Nucleus accumbens (tissue), 56 donors: Measurements from ENCODE around the gene PSAP.

Experiments used
- DNase-seq, 56 donors: peaks; one replicate each; lab custom pipeline; 2025; lab: John Stamatoyannopoulos, UW

PSAP gene

DNA sequence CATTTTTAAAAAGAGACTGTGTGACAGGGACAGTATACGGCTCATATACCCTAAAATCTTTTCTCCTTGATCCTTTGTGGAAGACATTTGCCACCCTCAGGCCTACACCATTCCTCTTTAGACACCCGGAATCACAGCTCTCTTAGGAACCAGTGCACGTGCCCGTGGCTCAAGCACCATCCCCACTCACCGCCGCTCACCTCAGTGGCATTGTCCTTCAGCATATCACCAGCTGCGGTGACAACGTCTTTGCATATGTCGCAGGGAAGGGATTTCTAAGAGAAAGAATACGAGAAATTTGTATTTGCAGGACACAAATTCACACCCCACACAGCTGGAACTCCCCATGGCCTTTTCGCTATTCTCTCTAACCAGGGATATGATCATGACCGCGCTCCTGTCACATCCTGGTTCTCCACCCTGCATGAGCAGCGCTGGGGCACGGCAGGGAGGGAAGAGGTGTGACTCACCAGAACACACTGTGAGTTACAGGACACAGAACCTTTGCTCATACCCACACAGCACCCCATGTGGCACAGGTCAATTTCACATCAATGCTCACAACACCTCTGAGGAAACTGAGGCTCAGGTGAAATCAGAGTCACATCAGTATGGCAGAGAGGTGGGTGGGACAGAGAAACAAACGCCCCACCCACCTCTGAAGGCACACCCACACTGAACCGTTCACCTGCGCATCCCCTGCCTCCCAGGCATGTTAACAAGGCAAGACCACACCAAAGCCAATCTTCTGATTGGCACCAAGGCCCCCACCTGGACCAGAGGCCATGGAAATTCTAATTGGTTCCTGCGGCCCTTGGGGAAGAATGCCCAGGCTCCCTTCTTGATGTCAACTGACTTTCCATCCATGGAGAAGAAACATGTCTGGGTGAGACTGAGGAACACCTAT lies 19.2 kb downstream of the PSAP start:
- peak in 9 of 56 donors; percentile 12 to 62 (median 44) for DNase-seq

DNA sequence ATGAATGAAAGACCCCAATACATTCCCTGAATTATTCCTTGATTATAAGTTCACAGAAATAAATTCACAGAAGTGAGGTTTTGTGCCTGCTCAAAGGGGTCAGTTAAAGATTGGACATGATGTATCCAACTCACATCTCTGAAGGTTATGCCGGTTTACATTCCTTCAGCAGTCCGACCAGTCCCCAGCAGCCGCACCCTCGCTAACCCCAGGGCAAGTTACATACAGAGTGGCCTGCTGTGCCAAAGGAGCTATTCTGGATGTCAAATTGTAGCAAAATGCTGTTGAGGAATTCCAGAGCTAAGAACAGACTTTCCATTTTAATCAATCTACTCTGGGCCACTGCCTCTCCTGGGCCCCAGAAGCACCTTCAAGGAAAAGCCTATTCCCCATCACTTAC lies 20.3 kb downstream of the PSAP start:
- no peak for DNase-seq

DNA sequence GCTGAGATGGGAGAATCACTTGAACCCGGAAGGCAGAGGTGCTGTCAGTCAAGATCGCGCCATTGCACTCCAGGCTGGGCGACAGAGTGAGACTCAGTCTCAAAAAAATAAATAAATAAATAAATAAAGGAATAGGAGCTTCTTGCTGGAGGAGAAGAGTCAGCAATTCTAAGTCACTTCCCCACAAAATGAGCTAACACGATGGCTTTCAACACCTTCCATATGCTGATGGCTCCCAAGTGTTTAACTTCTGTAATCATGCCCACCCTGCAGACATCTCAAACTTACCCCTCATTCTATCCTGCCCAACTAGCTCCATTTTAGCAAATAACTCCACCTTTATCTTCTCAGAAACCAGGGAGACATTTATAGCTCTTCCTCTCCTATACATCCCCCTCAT lies 21.2 kb downstream of the PSAP start:
- DNase-seq, result no peak

DNA sequence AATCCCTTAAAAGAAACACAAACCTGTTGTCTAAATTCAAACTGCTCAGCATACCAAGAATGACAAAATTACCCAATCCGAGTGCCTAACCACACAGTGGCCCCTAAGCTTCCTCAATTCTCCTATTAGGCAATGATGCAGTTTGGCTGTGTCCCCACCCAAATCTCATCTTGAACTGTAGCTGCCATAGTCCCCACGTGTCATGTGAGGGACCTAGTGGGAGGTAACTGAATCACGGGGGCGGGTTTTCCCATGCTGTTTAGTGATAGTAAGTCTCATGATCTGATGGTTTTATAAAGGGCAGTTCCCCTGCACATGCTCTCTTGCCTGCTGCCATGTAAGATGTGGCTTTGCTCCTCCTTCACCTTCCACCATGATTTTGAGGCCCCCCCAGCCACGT lies 21.9 kb downstream of the PSAP start:
- no peak for DNase-seq

DNA sequence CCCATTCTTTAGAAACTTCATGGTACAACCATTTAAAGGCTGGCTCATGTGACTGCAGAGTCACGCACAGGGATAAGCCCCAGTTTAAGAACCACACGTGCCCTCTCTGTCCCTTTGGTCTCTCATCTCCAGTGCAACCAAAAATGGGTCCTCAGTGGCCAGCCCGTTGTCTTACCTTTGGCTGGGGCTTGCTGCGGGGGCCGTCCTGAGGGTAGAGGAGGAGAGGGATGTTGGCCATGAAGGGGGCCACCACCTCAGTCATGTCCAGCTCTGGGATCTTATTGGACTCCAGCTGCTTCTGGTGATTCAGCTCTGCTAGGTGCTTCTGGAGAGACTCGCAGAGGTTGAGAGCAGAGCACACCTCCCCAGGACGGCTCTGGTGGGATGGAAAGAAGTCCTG lies 22.3 kb downstream of the PSAP start:
- no peak for DNase-seq

DNA sequence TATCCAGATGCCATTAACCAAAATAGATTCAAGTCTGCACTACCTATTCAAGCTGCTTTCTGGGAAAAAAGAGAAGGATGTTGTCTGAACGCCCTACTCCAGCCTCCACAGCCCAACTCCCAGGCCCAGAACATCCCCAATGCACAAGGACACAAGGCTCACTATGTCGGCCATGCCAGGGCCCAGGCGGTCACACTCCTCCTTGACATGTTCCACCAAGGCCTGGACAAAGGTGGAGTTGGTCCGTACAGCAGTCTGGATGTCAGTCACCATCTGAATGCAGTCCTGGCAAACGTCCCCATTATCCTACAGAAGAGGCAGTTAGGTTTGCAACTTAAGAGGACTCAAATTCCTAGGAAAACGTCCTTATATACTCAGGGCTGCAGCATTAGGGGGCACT lies 23.2 kb downstream of the PSAP start:
- no peak for DNase-seq

DNA sequence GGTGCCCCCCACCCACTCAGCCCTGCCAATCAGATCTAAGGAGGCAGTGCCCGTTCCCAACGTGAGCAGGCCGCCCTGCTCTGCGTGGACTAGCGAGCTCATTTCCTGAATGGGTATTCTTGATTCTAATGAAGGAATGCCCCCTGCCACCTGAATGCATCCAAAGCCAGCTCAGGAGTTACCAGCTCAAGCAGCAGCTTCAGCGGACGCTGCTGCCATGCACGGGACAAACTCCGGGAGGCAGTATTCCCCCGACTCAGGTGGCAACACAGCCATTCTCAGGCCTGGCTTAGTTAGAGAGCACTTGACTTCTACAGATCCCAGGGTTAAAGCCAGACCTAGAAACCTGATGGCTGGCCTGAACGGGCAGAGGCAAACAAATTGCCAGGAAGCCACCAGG lies 25.8 kb downstream of the PSAP start:
- DNase-seq, result no peak

DNA sequence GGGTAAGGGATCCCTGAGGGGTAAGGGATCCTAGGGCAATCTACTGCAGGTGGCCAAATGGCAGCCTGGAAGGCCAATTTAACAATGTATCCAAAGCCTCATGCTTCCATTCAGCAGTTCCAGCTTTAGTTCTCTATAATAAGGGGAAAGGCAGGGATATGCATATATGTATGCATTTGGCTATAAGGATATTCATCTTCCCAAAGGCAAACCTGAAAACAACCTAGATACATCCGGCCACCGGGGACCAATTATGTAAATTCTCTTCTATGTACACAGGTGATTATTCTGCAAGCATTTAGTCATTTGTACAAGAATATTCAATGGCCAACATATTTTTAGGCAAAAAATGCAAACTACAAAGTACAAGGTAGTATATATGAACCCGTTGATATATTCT lies 26.7 kb downstream of the PSAP start:
- DNase-seq, result no peak

DNA sequence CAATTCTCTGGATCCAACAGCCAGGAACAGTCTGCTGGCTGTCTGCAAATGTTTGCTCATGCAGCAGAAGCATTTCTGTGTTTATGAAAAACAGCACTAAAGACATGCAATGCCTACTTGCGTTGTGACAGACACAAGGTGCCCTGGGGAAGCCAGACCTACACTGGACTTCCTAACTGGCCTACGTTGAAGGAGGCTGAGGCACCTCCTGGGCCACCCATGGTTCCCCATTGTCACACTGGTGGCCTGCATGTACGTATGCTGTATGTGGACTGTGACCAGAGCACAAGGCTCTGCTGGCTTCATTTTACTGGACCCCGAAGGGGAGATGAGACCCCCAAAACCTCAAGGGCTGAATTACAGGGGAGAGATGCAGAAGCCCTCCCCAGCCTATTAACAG lies 27.7 kb downstream of the PSAP start:
- DNase-seq, result no peak

DNA sequence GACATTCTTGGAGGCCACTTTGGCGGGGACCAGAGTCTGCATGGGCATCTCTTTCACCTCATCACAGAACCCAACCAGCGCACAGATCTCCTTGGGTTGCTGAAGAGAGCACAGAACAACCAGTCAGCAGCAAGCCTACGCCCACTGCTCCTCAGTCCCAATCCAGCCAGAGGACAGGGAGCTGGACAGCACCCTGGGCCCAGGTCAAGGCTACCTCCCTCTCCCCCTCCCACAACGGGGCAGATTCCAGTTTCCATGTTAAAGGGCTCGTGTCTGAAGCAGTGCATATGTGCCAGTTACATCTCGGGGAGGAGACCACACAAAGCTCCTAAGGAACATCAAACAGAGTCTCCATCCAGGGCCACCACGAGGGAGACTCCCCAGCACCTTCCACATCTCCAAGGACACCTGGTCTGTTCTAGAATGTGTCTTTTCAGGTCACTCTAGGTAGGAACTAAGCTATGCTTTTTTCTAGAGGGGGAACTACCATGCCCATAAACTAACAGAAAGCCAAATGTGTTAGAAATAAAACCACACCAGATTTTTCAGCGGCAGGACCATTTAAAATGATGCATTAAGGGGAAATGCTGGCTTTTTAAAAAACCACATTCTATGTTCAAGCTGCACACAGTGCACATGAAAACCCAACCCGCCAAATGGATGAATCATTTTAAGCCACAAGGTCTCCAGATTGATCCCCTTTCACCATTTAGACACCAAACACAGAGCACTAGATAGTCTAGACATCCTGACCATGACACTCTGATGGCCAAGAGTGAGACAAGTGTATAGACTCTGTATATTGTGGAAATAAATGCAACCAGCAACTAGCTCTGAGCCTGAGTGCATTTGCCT lies 28.9 kb downstream of the PSAP start:
- DNase-seq, result no peak

DNA sequence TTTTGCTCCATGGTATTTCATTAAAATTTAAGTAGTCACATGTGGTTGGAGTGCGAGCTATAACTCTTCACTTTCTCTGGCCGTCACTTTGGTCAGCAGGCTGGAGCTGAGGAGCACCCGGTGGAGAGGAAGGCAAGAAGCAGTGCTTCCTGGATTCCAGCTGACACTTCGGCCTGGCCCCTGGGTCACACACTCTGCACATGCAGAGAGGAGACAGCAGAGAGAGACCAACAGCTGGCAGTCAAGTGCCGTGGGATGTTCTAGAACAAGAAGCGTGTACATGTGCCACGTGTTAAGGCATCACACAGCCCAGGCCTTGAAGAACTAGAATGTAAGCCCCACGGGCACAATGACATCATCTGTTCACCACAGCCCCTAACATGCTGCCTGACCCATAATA lies 30.1 kb downstream of the PSAP start:
- no peak for DNase-seq

DNA sequence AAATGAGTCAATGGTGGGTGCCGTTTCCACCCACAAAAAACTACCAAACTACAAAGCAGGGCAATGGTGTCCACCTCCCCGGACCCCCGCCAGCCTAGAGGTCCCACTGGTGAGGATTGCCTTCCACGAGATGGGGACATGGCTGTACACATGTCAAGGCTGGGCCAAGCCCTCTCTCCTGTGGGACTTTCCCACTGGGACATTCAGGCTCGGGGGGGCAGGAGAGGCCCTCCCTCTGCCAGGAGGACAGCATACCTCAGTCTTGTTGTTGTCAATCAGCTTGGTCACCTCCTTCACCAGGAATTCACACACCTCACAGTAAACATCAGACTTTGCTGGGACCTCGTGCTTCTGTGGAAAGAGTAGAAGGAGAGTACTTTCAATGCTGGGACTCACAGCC lies 31.1 kb downstream of the PSAP start:
- no peak for DNase-seq

DNA sequence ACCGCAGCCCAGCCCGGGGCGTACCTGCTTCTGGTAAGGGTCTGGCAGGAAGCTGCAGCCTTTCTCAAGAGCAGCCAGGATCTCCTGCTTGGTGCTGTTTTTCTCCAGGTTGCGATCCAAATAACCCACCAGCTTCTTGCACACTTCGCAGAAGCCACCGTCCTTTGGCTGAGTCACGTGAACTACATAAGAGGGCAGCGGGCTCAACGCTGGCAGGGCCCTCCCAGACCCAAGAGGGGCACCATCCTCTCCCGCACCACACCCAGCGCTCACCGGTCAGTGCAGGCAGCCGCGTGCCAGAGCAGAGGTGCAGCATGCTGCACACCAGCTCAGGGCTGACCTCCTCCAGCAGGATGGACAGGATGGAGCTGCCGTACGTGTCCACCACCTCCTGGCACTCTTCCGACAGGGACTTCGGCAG lies 31.6 kb downstream of the PSAP start:
- no peak for DNase-seq

DNA sequence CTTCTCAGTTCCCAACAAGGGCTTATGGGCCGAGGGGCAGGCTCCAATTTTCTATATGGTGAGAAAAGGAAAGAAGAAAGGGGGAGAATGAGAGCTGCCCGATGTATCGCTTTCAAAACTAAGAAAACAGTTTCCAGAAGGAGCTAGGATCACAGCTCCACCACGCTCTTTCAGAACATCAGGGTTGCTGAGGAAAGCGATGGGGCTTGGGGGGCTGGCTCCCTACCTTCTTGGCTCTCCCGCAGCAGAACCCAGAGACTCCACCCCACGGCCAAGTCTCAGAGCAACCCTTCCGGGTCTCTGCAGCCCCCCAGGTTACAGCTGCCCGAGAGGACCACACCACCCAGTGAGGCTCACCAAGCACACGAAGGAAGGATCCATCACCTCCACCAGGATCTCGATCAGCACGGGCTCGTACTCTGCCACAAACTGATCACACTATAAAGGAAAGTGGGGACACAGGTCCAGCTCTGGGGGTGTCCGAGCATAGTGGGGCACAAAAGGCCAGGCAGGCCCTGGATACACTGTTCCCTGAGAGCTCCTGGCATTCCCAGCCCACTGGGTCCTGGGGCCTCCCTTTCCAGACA lies 32.3 kb downstream of the PSAP start:
- no peak for DNase-seq

DNA sequence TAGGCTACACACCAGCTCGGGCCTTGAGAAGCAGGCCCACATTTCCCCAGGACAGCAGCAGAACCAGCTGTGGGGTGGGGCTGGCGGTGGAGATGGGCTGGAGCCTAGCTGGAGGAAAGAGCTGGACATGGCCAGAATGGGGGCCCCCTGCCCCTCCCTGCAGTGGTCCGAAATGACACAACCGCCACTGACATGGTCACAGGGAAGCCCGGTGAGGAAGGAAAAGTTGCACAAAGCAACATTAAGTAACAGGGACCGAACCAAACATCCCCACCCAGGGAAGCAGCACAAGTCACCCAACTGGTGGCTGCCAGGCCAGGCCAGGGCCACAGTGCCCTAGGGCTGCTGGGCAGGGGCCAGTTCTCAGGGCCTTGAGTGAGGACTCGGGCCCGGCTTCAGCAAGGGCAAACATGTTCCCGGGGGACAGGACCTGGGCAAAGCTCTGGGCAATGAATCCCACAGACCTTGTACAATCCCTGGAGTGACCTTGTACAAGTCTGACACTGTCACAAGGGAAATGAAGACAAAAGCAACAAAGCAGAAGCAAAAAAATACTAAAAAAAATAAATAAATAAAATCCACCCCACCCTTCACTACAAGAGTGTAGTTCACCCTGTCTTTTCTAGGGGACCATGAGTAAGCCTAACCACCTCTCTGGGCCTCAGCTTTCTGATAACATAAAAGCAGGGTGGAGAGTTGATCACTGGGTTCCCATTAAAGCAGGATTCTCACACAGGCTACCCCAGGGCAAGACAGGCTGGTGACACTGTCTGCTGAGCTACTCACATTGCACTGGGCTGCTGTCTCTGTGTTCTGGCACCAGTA lies 33.0 kb downstream of the PSAP start:
- peak in 6 of 56 donors; percentile 25 to 62 (median 36) for DNase-seq

DNA sequence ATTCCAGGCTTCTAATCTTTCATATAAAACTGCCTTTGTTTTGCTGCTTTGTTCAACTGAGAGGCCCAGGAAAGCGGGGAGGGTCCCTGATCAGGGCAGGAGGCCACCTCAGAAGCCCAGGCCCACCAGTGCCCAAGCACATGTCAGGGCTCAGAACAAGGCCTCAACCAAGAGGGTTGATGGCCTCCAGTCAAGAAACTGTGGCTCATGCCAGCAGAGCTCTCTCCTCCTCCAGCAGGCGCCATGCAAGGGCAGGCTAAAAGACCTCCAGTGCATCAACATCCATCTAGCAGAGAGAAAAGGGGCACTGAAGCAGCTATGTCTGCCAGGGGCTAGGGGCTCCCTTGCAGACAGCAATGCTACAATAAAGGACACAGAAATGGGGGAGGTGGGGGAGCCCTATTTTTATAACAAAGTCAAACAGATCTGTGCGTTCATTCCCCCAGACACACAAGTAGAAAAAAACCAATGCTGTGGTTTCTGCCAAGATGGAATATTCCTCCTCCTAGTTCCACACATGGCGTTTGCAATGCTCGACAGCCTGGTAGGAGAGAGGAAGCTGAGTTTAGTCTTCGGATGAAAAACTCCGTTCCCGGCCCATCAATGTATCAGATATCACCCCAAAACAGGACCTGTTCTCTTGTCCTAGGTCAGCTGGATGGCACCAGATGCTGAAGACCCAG lies 34.0 kb downstream of the PSAP start:
- DNase-seq, result peak in 4 of 56 donors; percentile 30 to 37 (median 34)

DNA sequence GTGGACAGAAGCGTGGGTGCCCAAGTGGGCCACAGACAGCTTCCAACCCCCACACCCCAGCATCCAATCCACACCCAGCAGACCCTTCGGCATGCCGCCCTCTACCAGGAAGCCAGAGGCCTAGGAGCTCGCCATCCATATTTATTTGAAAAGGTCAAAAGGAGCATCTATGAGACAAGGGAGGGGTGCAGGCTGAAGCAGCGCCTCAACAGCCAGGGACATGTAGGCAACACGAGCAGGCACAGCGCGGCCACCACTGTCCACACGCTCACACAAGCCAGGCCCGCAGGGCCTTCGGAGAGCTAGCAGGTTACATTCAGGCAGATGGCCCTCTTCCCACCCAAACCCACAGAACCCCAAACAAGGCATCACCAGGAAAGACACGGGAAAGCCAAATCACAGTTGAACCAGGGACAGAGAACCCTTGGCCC lies 34.6 kb downstream of the PSAP start:
- DNase-seq, result no peak

DNA sequence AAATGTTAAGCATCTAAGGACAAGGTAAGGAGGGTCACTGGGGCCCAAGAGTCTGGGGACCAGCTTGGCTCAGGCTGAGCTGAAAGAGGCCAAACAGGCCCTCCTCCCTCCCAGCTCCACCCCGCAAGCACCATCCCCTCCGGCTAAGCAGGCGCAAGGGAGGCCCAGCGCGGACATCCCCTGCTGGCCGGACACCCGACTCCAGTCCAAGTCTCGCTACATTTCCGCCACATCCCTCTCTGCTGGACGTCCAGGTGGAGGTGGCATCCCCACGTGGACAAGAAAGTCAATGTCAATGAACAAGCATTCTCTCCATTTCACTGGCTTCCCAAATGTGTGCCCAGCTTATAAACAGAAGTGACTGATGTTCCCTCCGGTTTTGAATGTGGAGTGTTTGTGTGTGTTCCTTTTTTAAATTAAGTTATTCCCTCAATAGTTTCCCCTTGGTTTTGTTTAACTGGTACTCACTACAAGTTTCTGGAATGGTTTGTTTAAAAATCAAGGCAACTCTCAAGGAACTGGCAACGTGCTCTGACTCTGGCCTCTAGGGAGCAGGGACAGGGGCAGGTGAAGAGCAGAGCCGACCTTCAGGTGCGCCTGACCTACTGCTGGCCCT lies 35.4 kb downstream of the PSAP start:
- DNase-seq, result no peak

DNA sequence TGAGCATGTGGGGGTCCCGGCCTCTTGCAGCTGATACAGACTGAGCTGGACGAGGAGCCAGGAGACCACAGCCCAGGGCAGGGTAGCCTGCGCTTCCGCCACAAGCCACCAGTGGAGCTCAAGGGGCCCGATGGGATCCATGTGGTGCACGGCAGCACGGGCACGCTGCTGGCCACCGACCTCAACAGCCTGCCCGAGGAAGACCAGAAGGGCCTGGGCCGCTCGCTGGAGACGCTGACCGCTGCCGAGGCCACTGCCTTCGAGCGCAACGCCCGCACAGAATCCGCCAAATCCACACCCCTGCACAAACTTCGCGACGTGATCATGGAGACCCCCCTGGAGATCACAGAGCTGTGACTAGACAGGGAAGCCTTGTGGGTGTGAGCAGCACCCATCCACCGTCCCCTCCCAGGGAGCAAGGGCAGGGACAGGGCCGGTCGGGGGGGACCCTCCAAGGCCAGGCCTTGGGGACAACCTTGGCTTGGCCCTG lies 36.1 kb downstream of the PSAP start:
- no peak for DNase-seq
